Spinal cord (tissue), 10 donors: ENCODE measurements around the gene BCAS1. TPM values are rescaled to one million over a fixed set of nuclear protein-coding genes. Genes with fewer than 3 reads are reported as not detected.

Experiments
- DNase-seq, 6 donors: peaks; one replicate each; pipeline versions ENCODE4 v3.0.0 to v3.0.0-alpha.2; 2013 to 2015; ENCODE audit warnings: low spot score in 6 of 6, low read depth in 4 of 6
- H3K27ac ChIP-seq: one replicate; pipeline ENCODE4 v1.5.1; 2013; ENCODE audit warnings: low read depth, low read length, control low read depth
- H3K27me3 ChIP-seq: one replicate; pipeline ENCODE4 v1.6.1; 2013; ENCODE audit warnings: low read length; ENCODE audit not compliant: control insufficient read depth, insufficient read depth
- H3K36me3 ChIP-seq: one replicate; pipeline ENCODE4 v1.6.1; 2013; ENCODE audit warnings: low read length; ENCODE audit not compliant: control insufficient read depth, insufficient read depth
- H3K4me1 ChIP-seq: one replicate; pipeline ENCODE4 v1.6.1; 2013; ENCODE audit warnings: low read length; ENCODE audit not compliant: control insufficient read depth, insufficient read depth
- H3K4me3 ChIP-seq: one replicate; pipeline ENCODE4 v1.5.1; 2013; ENCODE audit warnings: low read depth, low read length, control low read depth
- H3K9me3 ChIP-seq: one replicate; pipeline ENCODE4 v1.6.1; 2013; ENCODE audit warnings: low read length; ENCODE audit not compliant: control insufficient read depth, insufficient read depth
- WGBS: methylation state at CpG from one replicate; pipeline ENCODE4 v1.1.5; 2013; ENCODE audit warnings: missing lambda C conversion rate; ENCODE audit not compliant: insufficient coverage; 5-methylcytosine and 5-hydroxymethylcytosine counted together
- long read RNA-seq, 4 donors: transcript quantifications; one replicate each; lab custom pipeline, GENCODE V29; 2026
- polyA plus RNA-seq, 2 donors: library from polyadenylated mRNA; unstranded; fragments of 120-200 nt; gene quantifications; one replicate each; pipeline ENCODE4 v1.2.1, GENCODE V29; 2013; ENCODE audit not compliant: insufficient read length in 2 of 2
- total RNA-seq, 2 donors: library from RNA; depleted of rRNA in 1 of 2; stranded (reverse); fragments of 120-200 nt in 1 of 2; fragments of >200 nt in 1 of 2; gene quantifications; one replicate each; pipeline versions ENCODE4 v1.2.3 to v1.2.4, GENCODE V29; 2013 to 2014
- donor health status: healthy.

BCAS1 gene, protein sequence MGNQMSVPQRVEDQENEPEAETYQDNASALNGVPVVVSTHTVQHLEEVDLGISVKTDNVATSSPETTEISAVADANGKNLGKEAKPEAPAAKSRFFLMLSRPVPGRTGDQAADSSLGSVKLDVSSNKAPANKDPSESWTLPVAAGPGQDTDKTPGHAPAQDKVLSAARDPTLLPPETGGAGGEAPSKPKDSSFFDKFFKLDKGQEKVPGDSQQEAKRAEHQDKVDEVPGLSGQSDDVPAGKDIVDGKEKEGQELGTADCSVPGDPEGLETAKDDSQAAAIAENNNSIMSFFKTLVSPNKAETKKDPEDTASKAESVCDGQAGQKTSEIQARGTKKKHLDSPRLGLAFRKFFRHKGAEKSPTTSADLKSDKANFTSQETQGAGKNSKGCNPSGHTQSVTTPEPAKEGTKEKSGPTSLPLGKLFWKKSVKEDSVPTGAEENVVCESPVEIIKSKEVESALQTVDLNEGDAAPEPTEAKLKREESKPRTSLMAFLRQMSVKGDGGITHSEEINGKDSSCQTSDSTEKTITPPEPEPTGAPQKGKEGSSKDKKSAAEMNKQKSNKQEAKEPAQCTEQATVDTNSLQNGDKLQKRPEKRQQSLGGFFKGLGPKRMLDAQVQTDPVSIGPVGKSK
- total RNA-seq (100 to 1,000 TPM in 1 of 2 donors, 10 to 100 TPM in 1; 93.3 to 109 TPM), polyA plus RNA-seq (100 to 1,000 TPM; 268 to 402 TPM)
- long read RNA-seq, donor 1, partial matches to known transcripts, result 45 of 65 reads
- long read RNA-seq, donor 1, other reads (novel, unspliced or antisense), result 20 of 65 reads
- long read RNA-seq, donor 2, partial matches to known transcripts, result 9 of 17 reads
- long read RNA-seq, donor 2, other reads (novel, unspliced or antisense), result 8 of 17 reads
- long read RNA-seq, donor 3, partial matches to known transcripts, result 25 of 33 reads
- long read RNA-seq, donor 3, other reads (novel, unspliced or antisense), result 8 of 33 reads
- long read RNA-seq, donor 4, result 0 reads

DNA sequence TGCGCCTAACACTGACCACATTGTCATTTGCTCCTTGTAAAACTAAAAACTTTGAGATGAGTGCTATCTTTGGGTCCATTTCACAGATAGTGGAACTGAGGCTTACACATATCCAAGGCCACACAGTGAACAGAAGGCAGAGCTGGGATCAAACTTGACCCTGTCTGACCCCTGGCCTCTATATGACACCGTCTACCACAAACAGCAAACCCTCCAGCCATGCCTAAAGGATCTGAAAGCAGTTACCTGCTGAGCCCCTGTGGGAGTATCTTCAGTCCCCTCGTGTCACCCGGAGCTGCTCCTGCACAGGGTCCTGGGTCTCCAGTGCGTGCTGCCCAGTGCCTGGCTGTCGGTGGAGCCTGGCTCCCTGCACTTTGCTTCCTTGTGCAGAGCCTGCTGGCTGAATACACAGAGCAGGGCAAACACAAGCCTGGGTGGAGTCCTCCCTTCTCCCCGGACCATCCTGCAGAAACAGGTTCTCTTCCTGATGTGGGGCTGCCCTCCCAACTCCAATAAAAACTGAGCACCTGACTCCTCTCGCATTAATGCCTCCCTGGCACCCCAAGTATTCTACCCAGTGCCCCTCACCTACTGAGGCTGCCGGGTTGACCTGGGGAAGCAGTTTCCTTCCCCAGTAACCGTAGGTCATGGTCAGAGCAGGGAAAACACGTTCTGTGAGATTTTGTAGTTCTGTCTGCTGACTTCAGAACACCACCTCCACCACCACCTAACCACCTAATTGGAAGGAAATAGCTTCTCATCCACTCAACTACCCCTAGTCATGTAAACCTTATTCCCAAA, at the start of gene BCAS1:
TSS of gene BCAS1 (minus strand) at position 408 of the 801 bp plus-strand sequence. CDS start 11,876 bp downstream, outside the sequence.
- H3K27ac ChIP-seq, result no peak within 1 kb of the TSS
- DNase-seq, result no peak
- H3K4me1 ChIP-seq, result no peaks in the 10 kb centered on the region
- no peaks in the 10 kb centered on the region for H3K27me3 ChIP-seq
- H3K4me3 ChIP-seq, result no peak within 1 kb of the TSS
- H3K36me3 ChIP-seq, result no peaks in the 10 kb centered on the region
- H3K9me3 ChIP-seq, result no peaks in the 10 kb centered on the region
- 69% methylated on average over 9 of the region's 11 CpGs for WGBS

DNA sequence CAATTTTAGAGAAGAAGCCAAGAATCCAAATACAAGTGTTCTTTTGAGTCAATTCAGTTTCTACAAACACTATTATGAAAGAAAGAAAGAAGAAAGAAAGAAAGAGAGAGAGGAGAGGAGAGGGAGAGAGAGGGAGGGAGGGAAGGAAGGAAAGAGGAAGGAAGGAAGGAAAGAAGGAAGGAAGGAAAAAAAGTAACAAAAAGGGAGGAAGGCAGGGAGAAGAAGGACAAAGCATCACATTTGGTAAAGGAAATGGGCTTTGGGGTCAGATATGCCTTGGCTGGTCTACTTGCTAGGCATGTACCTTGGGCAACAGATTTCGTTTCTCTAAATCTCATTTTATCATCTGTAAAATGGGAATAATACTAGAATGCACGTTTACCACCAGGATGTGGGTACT, 49.4 kb upstream of the BCAS1 start:
- H3K4me1 ChIP-seq, result no peaks in the 10 kb centered on the region
- H3K4me3 ChIP-seq, result no peak overlapping the region
- H3K9me3 ChIP-seq, result no peaks in the 10 kb centered on the region
- no peak for DNase-seq
- WGBS, result 86% methylated on average over 1 of the region's 2 CpGs
- no peaks in the 10 kb centered on the region for H3K27me3 ChIP-seq
- no peaks in the 10 kb centered on the region for H3K36me3 ChIP-seq
- no peak overlapping the region for H3K27ac ChIP-seq

DNA sequence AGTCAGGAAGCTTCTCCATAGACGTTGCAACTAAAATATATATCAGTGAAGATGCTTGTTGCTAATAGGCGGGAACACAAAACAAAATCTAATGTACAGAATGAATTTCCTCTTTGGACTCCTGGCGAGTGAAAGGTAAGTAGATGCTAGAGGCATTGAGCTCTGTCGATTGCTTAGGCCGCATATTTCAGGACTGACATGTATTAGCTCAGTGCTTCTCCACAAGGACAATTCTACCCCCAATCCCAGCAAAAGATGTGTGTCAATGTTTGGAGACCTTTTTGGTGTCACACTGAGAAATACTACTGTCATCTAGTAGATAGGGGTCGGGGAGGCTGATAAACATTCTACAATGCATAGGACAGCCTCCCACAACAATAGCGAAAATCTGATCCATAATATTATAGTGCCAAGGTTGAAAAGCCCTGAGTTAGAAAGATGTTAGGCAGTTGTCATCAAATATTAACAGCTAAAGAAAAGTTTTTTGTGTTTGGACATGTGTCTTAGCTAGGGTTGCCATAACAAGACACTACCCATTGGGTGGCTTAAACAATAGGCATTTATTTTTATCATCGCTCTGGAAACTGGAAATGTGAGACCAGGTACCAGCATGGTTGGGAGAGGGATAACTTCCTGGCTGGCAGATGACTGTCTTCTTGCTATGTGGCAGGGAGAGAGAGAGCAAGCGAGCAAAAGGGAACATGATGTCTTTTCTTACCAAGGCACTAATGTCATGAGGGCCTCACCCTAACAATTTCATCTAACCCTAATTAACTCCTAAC, 48.0 kb upstream of the BCAS1 start:
- Histone ChIP-seq H3K27ac (no peak overlapping the region), H3K36me3 (no peaks in the 10 kb centered on the region), H3K9me3 (no peaks in the 10 kb centered on the region), H3K4me1 (no peaks in the 10 kb centered on the region), H3K4me3 (no peak overlapping the region), H3K27me3 (no peaks in the 10 kb centered on the region)
- no peak for DNase-seq
- 83% methylated on average over 1 of the region's 9 CpGs for WGBS

DNA sequence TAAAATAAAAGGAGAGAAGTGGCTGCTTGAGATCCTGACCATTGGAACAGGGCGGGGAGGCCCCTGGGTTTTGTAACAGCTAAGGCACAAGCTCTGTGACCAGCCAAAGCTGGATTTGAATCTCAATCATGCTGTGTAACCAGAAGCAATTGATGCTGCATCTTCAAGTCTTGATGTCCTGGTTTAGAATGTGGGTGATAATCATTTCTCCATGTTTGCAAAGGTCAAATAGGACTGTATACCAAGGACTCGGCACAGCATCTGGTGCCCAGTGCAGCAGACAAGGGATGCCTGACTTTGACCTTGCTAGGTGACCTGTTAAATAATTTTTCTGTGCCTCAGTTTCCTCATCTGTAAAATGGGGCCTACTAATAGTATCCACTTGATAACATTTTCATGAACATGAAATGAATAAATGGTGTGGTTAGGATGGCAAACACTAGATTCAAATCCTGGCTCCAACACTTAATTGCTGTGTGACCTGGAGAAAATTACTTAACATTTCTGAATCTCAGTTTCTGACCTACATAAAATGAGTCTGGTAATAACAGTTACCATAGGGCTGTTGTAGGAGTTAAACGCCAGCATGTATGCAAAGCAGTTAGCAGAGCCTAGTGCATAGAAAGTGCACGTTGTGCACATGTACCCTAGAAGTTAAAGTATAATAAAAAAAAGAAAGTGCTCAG, 46.3 kb upstream of the BCAS1 start:
- Histone ChIP-seq H3K36me3 (no peaks in the 10 kb centered on the region), H3K27ac (no peak overlapping the region), H3K4me1 (no peaks in the 10 kb centered on the region), H3K27me3 (no peaks in the 10 kb centered on the region), H3K9me3 (no peaks in the 10 kb centered on the region), H3K4me3 (no peak overlapping the region)
- 89% methylated on average over 2 of the region's 4 CpGs for whole genome bisulfite sequencing
- DNase-seq, result no peak

DNA sequence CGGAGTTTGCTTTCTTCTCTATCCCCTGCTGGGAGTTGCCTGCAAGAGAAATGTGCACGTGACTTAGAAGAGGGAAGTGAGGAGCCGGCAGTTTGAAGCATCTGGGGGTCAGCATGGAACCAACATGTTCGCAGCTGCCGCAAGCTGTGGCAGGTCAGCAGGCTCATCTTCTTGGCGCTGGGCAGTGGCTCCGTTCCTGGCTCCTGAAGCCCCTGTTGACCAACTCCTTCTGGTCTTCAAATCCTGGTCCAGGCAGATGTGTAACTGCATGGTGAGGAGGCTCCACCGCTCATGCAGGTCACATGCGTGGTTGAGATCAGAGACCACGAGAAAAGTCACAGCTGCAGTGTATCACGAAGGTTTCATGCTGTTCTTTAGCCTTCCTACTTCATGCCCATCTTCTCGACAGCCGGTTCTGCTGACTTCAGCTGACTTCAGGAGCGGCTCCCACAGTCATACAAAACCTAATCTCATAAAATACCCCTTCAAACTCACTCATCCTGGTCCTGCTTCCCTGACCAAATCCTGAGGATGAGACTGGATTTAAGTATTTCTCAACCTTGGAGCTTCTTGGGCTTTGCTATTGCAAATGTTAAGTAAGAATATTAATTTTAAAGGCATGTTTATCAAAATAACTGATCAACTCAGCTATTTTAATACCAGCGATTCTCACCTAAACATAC, 44.9 kb upstream of the BCAS1 start:
- Histone ChIP-seq H3K36me3 (no peaks in the 10 kb centered on the region), H3K27ac (no peak overlapping the region), H3K27me3 (no peaks in the 10 kb centered on the region), H3K4me3 (no peak overlapping the region), H3K4me1 (no peaks in the 10 kb centered on the region), H3K9me3 (no peaks in the 10 kb centered on the region)
- 72% methylated on average over 13 of the region's 15 CpGs for WGBS
- DNase-seq, result no peak

DNA sequence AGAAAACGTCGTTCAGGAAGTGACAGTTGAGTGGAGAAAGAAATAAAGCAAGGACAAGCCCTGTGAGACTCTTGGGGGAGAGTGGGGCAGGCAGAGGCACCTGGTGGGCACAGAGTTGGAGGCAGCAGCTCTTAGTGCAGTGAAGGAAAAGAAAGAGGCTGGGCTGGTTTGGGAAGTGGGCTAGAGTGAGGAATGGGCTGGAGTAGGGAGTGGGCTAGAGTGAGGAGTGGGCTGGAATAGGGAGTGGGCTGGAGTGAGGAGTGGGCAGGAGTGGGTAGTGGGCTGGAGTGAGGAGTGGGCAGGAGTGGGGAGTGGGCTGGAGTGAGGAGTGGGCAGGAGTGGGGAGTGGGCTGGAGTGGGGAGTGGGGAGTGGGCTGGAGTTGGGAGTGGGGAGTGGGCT, 43.7 kb upstream of the BCAS1 start:
- H3K27ac ChIP-seq, result no peak overlapping the region
- no peaks in the 10 kb centered on the region for H3K4me1 ChIP-seq
- H3K27me3 ChIP-seq, result no peaks in the 10 kb centered on the region
- H3K36me3 ChIP-seq, result no peaks in the 10 kb centered on the region
- H3K9me3 ChIP-seq, result no peaks in the 10 kb centered on the region
- H3K4me3 ChIP-seq, result no peak overlapping the region
- no peak for DNase-seq
- WGBS, result 91% methylated on average over 2 of the region's 2 CpGs

DNA sequence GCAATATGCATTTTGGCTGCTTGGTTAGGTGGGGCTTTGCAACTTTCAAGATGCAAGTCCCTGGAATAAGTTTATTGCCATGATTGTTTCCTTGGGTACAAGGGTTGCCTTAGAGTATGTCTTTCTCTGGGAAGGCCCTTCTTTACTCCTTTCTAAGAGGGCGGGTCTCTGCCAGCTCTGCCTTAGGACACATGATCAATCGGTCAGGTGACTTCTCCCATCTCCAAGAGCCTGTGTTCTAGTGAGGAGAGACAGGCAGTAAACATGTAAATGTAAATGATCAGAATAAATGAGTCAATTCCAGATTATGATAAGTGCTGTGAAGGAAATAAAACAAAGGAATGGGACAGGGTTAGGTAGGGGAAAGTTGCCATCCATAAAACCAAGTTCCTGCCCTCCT, 43.2 kb upstream of the BCAS1 start:
- no peaks in the 10 kb centered on the region for H3K9me3 ChIP-seq
- H3K4me1 ChIP-seq, result no peaks in the 10 kb centered on the region
- H3K27me3 ChIP-seq, result no peaks in the 10 kb centered on the region
- H3K27ac ChIP-seq, result no peak overlapping the region
- DNase-seq, result no peak
- no peak overlapping the region for H3K4me3 ChIP-seq
- no CpG with 5 or more reads among the region's 2 CpGs for WGBS
- H3K36me3 ChIP-seq, result no peaks in the 10 kb centered on the region

DNA sequence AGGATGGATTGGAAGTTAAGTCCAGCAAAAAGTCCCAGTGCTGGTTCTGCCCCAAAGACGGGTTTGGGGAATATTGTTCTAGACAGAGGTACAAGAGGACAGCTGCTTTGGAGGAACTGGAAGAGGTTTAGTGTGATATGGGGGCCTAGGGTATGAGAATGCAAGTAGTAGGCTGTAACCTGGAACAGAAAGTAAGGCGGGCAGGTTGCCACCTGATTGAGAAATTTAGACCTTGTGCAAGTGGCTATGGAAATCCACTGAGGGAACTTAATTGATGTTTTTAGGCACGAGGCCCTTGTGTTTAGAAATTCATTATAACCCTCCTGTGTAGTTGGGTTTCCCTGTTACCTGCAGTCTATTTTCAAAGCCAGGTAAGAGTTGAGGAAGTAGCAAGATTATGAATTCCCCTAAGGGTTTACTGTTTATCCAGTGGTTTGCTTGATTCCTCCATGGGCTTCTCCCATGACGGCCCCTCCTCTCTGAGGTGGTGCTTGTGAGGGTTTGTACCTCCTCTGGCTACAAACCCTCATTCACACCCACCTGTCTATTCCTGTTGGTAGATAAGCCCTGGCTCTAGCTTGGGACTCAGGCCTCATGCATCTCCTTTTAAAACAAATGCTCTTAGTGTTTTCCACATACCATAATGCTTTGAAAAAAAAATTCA, 42.0 kb upstream of the BCAS1 start:
- Histone ChIP-seq H3K36me3 (no peaks in the 10 kb centered on the region), H3K4me3 (no peak overlapping the region), H3K9me3 (no peaks in the 10 kb centered on the region), H3K27ac (no peak overlapping the region), H3K27me3 (no peaks in the 10 kb centered on the region), H3K4me1 (no peaks in the 10 kb centered on the region)
- WGBS, result 84% methylated on average over 2 of the region's 4 CpGs
- DNase-seq, result no peak
